ENCODE data around the gene KLHL33.
"Not testable (repeated sequence)": the region's sequence is repeated elsewhere in the genome, so short reads cannot be mapped to it uniquely, and the experiment has no call there.

Gene KLHL33

GRCh38 chr14:20446889-20447288 is 10.9 kb upstream of the KLHL33 start:
- FAIRE-seq: no peak

GRCh38 chr14:20443650-20444049 is 7.7 kb upstream of the KLHL33 start:
- FAIRE-seq: not testable (repeated sequence)

GRCh38 chr14:20441461-20441860 is 5.5 kb upstream of the KLHL33 start:
- FAIRE-seq: no peak

- no peak for FAIRE-seq
These were observed 4.9 kb upstream of the KLHL33 start for GRCh38 chr14:20440882-20441281.

GRCh38 chr14:20440465-20440864 is 4.5 kb upstream of the KLHL33 start:
- FAIRE-seq: no peak

GRCh38 chr14:20438664-20439063 is 2.7 kb upstream of the KLHL33 start:
- FAIRE-seq: no peak

GRCh38 chr14:20436363-20436755 is 393 bp upstream of the KLHL33 start:
- FAIRE-seq: no peak

GRCh38 chr14:20434701-20435581 is 1.0 kb downstream of the KLHL33 start:
- no peak for FAIRE-seq

GRCh38 chr14:20429801-20430669 is 5.9 kb downstream of the KLHL33 start:
- no peak for FAIRE-seq

- no peak for FAIRE-seq
These were observed 7.2 kb downstream of the KLHL33 start for GRCh38 chr14:20428802-20429201.

GRCh38 chr14:20428010-20428365 is 8.0 kb downstream of the KLHL33 start:
- FAIRE-seq: no peak

GRCh38 chr14:20427231-20428009 is 8.5 kb downstream of the KLHL33 start:
- no peak for FAIRE-seq

GRCh38 chr14:20424851-20425250 is 11.1 kb downstream of the KLHL33 start:
- no peak for FAIRE-seq

- FAIRE-seq: no peak
These were observed 13.1 kb downstream of the KLHL33 start for GRCh38 chr14:20422886-20423285.

GRCh38 chr14:20421267-20421666 is 14.7 kb downstream of the KLHL33 start:
- FAIRE-seq: no peak

- FAIRE-seq: no peak
These were observed 16.5 kb downstream of the KLHL33 start for GRCh38 chr14:20419419-20419818.

GRCh38 chr14:20418501-20418909 is 17.5 kb downstream of the KLHL33 start:
- FAIRE-seq: no peak

GRCh38 chr14:20417250-20418186 is 18.4 kb downstream of the KLHL33 start:
- no peak for FAIRE-seq

- no peak for FAIRE-seq
These were observed 19.7 kb downstream of the KLHL33 start for GRCh38 chr14:20416223-20416622.

GRCh38 chr14:20415782-20416206 is 20.2 kb downstream of the KLHL33 start:
- FAIRE-seq: no peak

- FAIRE-seq: no peak
These were observed 22.3 kb downstream of the KLHL33 start for GRCh38 chr14:20413744-20414082.

All from A204.1 (cell line).